ENCODE data around the gene USP3.
"Not testable (repeated sequence)": the region's sequence is repeated elsewhere in the genome, so short reads cannot be mapped to it uniquely, and the experiment has no call there.

Gene USP3

GRCh38 chr15:63487758-63488397 is 16.5 kb upstream of the USP3 start:
- H3K4me1 Mint-ChIP-seq (ENCODE audit: low read depth), result peaks cover 71% of the 10 kb centered on the region
- not testable (repeated sequence) for H3K27me3 Mint-ChIP-seq; H3K36me3 Mint-ChIP-seq; H3K4me3 Mint-ChIP-seq; H3K9me3 Mint-ChIP-seq (ENCODE audit: low read depth); H3K27ac Mint-ChIP-seq

DNA sequence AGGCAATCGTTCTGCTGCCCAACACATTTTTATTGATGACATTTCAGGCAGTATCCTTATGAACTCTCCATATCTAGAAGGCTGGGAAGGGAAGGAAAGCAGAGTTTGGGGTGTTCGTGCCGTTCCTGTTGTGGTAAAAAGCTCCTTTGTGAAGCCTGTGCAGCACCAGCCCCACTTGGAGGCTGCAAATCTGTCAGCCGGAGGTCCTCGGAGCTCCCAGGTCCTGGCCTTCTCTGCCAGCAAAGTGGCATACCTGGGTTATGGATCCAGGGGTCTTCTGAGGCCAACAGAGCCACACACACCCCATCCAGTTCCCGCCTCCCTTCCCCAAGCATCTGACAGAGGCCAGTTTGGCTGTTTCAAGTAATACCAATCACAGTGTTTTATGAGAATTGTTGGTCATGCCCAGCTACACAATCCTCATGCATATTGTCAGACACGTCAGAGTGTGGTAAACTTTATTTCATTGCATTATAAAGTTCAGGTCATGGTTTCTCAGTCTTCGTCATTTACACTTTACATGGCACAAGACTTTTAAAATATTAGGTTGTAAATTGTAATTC is 15.9 kb upstream of the USP3 start:
- peaks cover 72% of the 10 kb centered on the region for H3K4me1 Mint-ChIP-seq (ENCODE audit: low read depth)
- no peaks in the 10 kb centered on the region for H3K27me3 Mint-ChIP-seq
- no peak overlapping the region for H3K4me3 Mint-ChIP-seq
- no peaks in the 10 kb centered on the region for H3K9me3 Mint-ChIP-seq (ENCODE audit: low read depth)
- no peak overlapping the region for H3K27ac Mint-ChIP-seq
- no peaks in the 10 kb centered on the region for H3K36me3 Mint-ChIP-seq

GRCh38 chr15:63489352-63489751 is 15.0 kb upstream of the USP3 start:
- Mint-ChIP-seq H3K36me3 (no peaks in the 10 kb centered on the region), H3K9me3 (ENCODE audit: low read depth) (no peaks in the 10 kb centered on the region), H3K27me3 (no peaks in the 10 kb centered on the region), H3K4me1 (ENCODE audit: low read depth) (peaks cover 71% of the 10 kb centered on the region), H3K4me3 (no peak overlapping the region), H3K27ac (no peak overlapping the region)

- Mint-ChIP-seq H3K9me3 (ENCODE audit: low read depth) (no peaks in the 10 kb centered on the region), H3K36me3 (no peaks in the 10 kb centered on the region), H3K4me1 (ENCODE audit: low read depth) (peaks cover 62% of the 10 kb centered on the region), H3K4me3 (no peak overlapping the region), H3K27me3 (no peaks in the 10 kb centered on the region), H3K27ac (no peak overlapping the region)
These were observed 13.9 kb upstream of the USP3 start for GRCh38 chr15:63490345-63491034.

GRCh38 chr15:63491116-63491827 is 13.1 kb upstream of the USP3 start:
- Mint-ChIP-seq H3K4me3 (no peak overlapping the region), H3K27me3 (no peaks in the 10 kb centered on the region), H3K9me3 (ENCODE audit: low read depth) (no peaks in the 10 kb centered on the region), H3K4me1 (ENCODE audit: low read depth) (peaks cover 57% of the 10 kb centered on the region), H3K36me3 (no peaks in the 10 kb centered on the region), H3K27ac (peak overlapping the region; percentile 30)

DNA sequence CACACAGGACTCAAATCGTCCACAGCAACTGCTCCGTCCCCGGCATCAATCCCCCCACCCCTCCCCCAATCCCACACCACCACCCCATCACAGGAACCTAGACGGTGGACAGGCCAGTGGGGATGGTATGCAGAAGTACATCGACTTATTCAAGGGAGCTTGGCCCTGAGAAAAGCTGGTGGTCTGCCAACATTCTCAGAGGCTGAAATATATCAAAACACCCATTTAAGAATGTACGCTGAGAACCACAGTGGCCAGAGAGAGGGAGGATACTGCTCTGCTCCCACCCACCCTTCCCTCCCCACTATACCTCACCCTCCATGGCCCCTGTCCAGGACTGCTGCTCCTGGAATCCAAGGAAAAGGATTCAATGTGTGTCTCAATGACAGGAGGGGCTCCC is 12.4 kb upstream of the USP3 start:
- Mint-ChIP-seq H3K4me1 (ENCODE audit: low read depth) (peaks cover 51% of the 10 kb centered on the region), H3K4me3 (no peak overlapping the region), H3K36me3 (no peaks in the 10 kb centered on the region)

DNA sequence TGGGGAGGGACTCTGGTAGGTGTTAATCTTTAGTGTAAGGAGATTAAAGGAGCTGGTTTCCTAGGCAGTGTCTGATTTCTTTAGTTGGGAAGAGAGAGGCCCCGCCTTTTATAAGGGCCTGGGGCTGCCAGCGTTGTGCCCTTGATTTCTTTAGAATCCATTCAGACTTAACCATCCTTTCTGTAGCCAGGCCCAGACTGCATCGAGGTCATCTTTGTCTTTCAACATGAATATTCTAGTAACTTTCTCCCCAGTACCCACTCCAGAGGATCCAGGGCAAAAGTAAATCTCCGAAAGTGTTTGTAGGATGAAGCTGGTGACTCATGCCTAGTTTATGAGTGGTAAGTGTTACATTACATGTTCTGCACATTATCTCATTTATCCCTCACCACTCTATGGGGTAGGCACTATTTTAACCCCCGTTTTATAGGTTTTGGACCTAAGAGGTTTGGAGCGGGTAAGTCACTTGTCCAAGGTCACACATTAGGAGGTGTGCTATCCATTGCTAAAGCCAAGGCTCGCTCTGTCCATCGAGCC is 11.8 kb upstream of the USP3 start:
- Mint-ChIP-seq H3K4me3 (no peak overlapping the region), H3K27me3 (no peaks in the 10 kb centered on the region), H3K9me3 (ENCODE audit: low read depth) (no peaks in the 10 kb centered on the region), H3K27ac (no peak overlapping the region), H3K4me1 (ENCODE audit: low read depth) (peaks cover 47% of the 10 kb centered on the region), H3K36me3 (no peaks in the 10 kb centered on the region)

More for the DNA sequence above, 12.4 kb upstream of the USP3 start:
- H3K9me3 Mint-ChIP-seq (ENCODE audit: low read depth), result no peaks in the 10 kb centered on the region
- no peaks in the 10 kb centered on the region for H3K27me3 Mint-ChIP-seq
- H3K27ac Mint-ChIP-seq, result no peak overlapping the region

DNA sequence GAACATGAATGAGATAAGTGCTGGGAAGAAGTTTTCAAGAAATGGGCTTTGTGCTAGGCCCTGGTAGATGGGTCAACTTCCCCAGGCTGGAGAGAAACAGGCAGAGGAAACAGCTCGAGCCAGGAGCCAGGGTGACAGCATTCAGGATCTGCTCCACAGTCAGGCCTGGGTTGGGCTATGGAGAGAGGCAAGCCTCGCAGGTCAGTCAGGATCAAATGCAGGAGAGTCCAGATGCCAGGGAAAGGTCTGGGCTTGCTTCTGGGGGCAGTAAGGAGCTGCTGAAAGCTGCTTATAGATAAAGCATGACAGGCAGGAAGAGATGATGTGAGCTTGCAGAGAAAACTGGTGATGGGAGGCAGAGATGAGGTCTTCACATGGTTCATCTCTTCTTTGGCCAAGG is 11.0 kb upstream of the USP3 start:
- Mint-ChIP-seq H3K4me1 (ENCODE audit: low read depth) (peaks cover 44% of the 10 kb centered on the region), H3K27ac (peak overlapping the region; percentile 56)

GRCh38 chr15:63494408-63494807 is 10.0 kb upstream of the USP3 start:
- Mint-ChIP-seq H3K27ac (peak overlapping the region; percentile 56), H3K9me3 (ENCODE audit: low read depth) (no peaks in the 10 kb centered on the region), H3K4me1 (ENCODE audit: low read depth) (peaks cover 47% of the 10 kb centered on the region), H3K27me3 (no peaks in the 10 kb centered on the region), H3K36me3 (no peaks in the 10 kb centered on the region), H3K4me3 (peak overlapping the region; percentile 31)

More for the DNA sequence above, 11.0 kb upstream of the USP3 start:
- no peaks in the 10 kb centered on the region for H3K9me3 Mint-ChIP-seq (ENCODE audit: low read depth)
- H3K36me3 Mint-ChIP-seq, result no peaks in the 10 kb centered on the region
- H3K4me3 Mint-ChIP-seq, result peak overlapping the region; percentile 24
- H3K27me3 Mint-ChIP-seq, result no peaks in the 10 kb centered on the region

DNA sequence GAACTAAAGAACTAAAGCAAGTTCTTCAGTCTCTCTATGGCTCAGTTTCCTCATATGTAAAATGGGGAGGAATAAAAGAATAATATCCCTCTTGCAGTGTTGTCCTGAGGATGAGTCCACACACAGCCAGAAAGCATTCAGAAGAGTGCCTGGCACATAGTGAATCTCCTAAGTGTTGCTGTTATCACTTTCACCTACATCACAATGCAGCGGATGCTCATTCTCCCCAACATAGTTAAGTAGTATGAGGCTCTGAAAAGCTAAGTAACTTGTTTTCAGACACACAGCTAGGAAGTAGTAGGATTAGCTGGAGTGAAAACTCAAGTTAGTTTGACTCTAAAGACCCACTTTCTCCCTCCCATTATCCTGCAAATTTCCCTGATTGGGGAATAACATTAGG is 9.1 kb upstream of the USP3 start:
- no peaks in the 10 kb centered on the region for H3K27me3 Mint-ChIP-seq
- peak overlapping the region; percentile 11 for H3K4me3 Mint-ChIP-seq
- H3K36me3 Mint-ChIP-seq, result no peaks in the 10 kb centered on the region
- H3K4me1 Mint-ChIP-seq (ENCODE audit: low read depth), result peaks cover 52% of the 10 kb centered on the region
- no peaks in the 10 kb centered on the region for H3K9me3 Mint-ChIP-seq (ENCODE audit: low read depth)
- H3K27ac Mint-ChIP-seq, result peak overlapping the region; percentile 38

DNA sequence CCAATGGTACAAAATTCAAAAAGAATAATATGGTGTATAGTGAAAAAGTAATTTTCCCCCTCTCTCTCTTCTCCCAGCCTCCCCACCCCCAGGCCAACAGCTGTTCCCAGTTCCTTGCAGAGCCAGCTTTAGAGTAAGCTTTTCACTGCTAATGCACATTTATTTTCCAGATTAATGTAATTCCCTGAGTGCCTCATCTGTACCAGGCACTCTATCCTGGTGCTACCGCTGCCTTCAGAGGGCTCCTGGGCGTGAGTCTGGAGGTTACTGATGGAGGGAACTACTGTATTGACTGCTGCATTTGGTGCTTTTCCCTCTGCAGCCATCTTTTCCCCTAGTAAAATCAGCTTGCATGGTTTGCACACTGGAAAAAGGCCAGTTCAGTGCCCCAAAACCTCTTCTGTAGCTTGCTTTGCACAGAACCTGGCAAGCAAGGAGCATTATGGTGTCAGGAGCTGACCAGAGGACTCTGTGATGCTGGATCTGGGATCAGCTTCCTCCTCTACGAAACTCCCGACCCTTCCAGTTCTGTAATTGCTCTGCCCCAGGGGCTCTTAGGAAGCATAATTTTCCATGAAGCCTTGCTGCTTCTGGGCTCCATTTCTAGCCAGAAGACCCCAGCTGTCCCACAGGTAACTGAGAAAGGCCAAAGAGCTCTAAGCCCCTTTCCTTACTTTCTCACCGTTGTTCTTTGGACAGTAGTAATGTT is 8.5 kb upstream of the USP3 start:
- Mint-ChIP-seq H3K4me3 (no peak overlapping the region), H3K9me3 (ENCODE audit: low read depth) (no peaks in the 10 kb centered on the region), H3K27me3 (no peaks in the 10 kb centered on the region), H3K27ac (peak overlapping the region; percentile 38), H3K36me3 (no peaks in the 10 kb centered on the region), H3K4me1 (ENCODE audit: low read depth) (peaks cover 54% of the 10 kb centered on the region)

GRCh38 chr15:63497642-63498467 is 6.5 kb upstream of the USP3 start:
- Mint-ChIP-seq H3K4me1 (ENCODE audit: low read depth) (peaks cover 56% of the 10 kb centered on the region), H3K4me3 (no peak overlapping the region), H3K36me3 (no peaks in the 10 kb centered on the region), H3K27ac (no peak overlapping the region), H3K9me3 (ENCODE audit: low read depth) (peaks cover 4% of the 10 kb centered on the region), H3K27me3 (no peaks in the 10 kb centered on the region)

DNA sequence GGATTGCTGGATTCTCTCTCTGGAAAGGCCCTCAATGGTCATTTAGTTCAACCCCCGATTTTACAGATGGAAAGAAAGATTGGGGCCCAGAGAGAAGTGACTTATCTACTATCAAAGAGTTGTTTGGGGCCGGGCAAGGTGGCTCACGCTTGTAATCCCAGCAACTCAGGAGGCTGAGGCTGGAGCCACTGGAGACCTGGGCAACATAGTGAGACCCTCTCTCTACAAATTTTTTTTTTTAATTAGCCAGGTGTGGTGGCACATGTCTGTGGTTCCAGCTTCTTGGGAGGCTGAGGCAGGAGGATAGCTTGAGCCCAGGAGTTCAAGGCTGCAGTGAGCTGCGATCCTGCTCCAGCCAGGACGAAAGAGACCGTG is 5.2 kb upstream of the USP3 start:
- peaks cover 53% of the 10 kb centered on the region for H3K4me1 Mint-ChIP-seq (ENCODE audit: low read depth)
- H3K36me3 Mint-ChIP-seq, result no peaks in the 10 kb centered on the region
- H3K27ac Mint-ChIP-seq, result peak overlapping the region; percentile 89
- H3K4me3 Mint-ChIP-seq, result no peak overlapping the region
- H3K9me3 Mint-ChIP-seq (ENCODE audit: low read depth), result peaks cover 4% of the 10 kb centered on the region
- no peaks in the 10 kb centered on the region for H3K27me3 Mint-ChIP-seq

- H3K36me3 Mint-ChIP-seq, result no peaks in the 10 kb centered on the region
- no peaks in the 10 kb centered on the region for H3K27me3 Mint-ChIP-seq
- H3K4me3 Mint-ChIP-seq, result no peak overlapping the region
- peaks cover 49% of the 10 kb centered on the region for H3K4me1 Mint-ChIP-seq (ENCODE audit: low read depth)
- peak overlapping the region; percentile 99 for H3K27ac Mint-ChIP-seq
- H3K9me3 Mint-ChIP-seq (ENCODE audit: low read depth), result peaks cover 4% of the 10 kb centered on the region
These were observed 4.8 kb upstream of the USP3 start for GRCh38 chr15:63499611-63500010.

All from activated naive CD8-positive, alpha-beta T cell (primary cell).